RWPE2 (cell line): ENCODE results near the gene ADIPOR1.

ENCODE experiments used
- ATAC-seq: fragments of 200-7000 bp; cut with Tn5 transposase; 3 replicates; pipeline ENCODE4 v1.9.1; 2021; ENCODE audit warnings: low read depth
- DNase-seq: peaks from one replicate; pipeline ENCODE4 v3.0.0-alpha.2; 2020; ENCODE audit warnings: low spot score
- H3K27ac ChIP-seq: fragments of 450-650 bp; 2 replicates; pipeline ENCODE4 v1.5.1; 2017; ENCODE audit warnings: mild to moderate bottlenecking; ENCODE audit not compliant: poor library complexity, severe bottlenecking
- H3K27me3 ChIP-seq: fragments of 250-450 bp; sonication (Bioruptor Pico); 2 replicates; pipeline ENCODE4 v1.5.1; 2021; ENCODE audit warnings: mild to moderate bottlenecking, moderate library complexity; ENCODE audit not compliant: insufficient read depth, poor library complexity, severe bottlenecking
- H3K36me3 ChIP-seq: fragments of 250-450 bp; sonication (Bioruptor Pico); 2 replicates; pipeline ENCODE4 v1.5.1; 2020; ENCODE audit warnings: low read depth, mild to moderate bottlenecking, moderate library complexity
- H3K4me1 ChIP-seq: fragments of 250-450 bp; sonication (Bioruptor Pico); 2 replicates; pipeline ENCODE4 v1.5.1; 2021; ENCODE audit warnings: mild to moderate bottlenecking, moderate library complexity; ENCODE audit not compliant: insufficient read depth, poor library complexity, severe bottlenecking
- H3K4me3 ChIP-seq: fragments of 250-450 bp; sonication (Bioruptor Pico); 2 replicates; pipeline ENCODE4 v1.5.1; 2021; ENCODE audit warnings: mild to moderate bottlenecking, moderate library complexity; ENCODE audit not compliant: severe bottlenecking
- H3K9me3 ChIP-seq: fragments of 250-450 bp; sonication (Bioruptor Pico); 2 replicates; pipeline ENCODE4 v1.5.1; 2021; ENCODE audit warnings: mild to moderate bottlenecking, moderate library complexity; ENCODE audit not compliant: severe bottlenecking
- CTCF ChIP-seq: fragments of 450-650 bp; IDR thresholded peaks from one replicate; pipeline ENCODE4 v1.5.1; 2017; ENCODE audit warnings: mild to moderate bottlenecking, moderate library complexity; ENCODE audit not compliant: poor library complexity, severe bottlenecking

The ADIPOR1 gene

GRCh38 chr1:202935844-202936243 lies 22.3 kb downstream of the ADIPOR1 start:
- peaks cover 6% of the 10 kb centered on the region; the same call in 1 of the 2 replicates for H3K36me3 ChIP-seq
- ATAC-seq (no peak), DNase-seq (no peak)
- no peaks in the 10 kb centered on the region for H3K27me3 ChIP-seq
- H3K4me1 ChIP-seq: no peaks in the 10 kb centered on the region
- no peak overlapping the region for H3K4me3 ChIP-seq
- no peaks in the 10 kb centered on the region for H3K9me3 ChIP-seq
- TF ChIP-seq CTCF: no peak
- H3K27ac ChIP-seq: no peak overlapping the region

DNA sequence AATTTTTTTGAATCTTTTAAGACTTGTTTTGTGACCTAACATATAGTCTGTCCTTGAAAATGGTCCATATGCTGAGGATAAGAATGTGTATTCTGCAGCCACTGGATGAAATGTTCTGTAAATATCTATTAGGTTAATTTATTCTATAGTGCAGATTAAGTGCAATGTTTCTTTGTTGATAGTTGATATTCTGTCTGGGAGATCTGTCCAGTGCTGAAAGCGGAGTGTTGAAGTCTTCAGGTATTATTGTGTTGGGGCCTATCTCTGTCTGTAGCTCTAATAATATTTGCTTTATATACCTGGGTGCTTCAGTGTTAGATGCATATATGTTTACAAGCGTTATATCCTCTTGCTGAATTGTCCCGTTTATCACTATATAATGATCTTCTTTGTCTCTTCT lies 23.4 kb downstream of the ADIPOR1 start:
- no peak for ATAC-seq
- no peak for TF ChIP-seq CTCF

GRCh38 chr1:202932476-202932875 lies 25.6 kb downstream of the ADIPOR1 start:
- no peak for ATAC-seq

More for the DNA sequence above, 23.4 kb downstream of the ADIPOR1 start:
- Histone ChIP-seq H3K9me3 (no peaks in the 10 kb centered on the region), H3K36me3 (no peaks in the 10 kb centered on the region), H3K4me3 (no peak overlapping the region), H3K27me3 (no peaks in the 10 kb centered on the region), H3K27ac (no peak overlapping the region), H3K4me1 (no peaks in the 10 kb centered on the region)
- no peak for DNase-seq

DNA sequence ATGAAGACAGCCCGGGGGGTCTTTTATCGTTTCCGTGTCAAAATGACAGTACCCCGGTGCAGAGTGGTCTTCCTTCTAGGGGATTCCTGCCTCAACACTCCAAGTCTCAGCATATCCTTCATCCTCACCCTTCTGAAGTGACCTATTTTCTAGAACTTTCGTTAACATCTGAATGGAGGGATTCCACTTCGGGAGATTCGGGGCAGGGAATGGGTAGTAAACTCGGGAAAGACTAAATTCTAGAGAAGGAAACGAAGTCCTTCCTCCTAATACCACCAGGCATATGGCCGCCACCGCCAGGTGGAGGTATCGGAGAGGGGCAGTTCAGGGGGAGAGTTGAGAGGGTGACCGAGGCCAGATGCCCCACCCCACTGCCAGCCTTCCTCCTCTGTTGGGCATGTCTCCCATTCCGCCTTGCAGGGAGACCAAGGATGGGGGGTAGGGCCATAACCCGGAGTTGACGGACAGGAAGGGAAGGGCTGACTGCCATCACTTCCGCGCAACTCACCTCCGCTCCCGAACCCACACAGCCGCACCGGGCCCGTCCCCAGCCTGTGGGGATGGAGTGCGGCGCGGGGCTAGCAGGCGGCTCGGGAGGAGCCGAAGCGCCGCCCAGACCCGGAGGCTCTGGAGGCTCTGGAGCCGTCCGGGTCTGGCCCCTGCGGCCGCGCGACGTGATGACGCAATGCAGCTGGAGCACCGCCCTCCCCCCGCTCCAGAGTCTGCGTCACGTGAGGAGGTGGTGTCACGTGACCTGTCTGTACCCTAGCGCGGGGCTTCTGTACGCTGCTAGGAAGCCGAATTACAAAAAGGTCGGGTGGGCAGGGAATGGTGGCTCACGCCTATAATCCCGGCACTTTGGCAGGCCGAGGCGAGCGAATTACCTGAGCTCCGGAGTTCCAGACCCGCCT lies 31.3 kb downstream of the ADIPOR1 start, which contains the start of gene KLHL12:
KLHL12 (minus strand) TSS at position 654 of the 911 bp plus-strand sequence. CDS start 2,072 bp downstream, outside the sequence.
- Histone ChIP-seq H3K4me3 (peak within 1 kb of the TSS; percentile 86), H3K4me1 (peaks cover 13% of the 10 kb centered on the region), H3K27ac (peak within 1 kb of the TSS; percentile 75), H3K36me3 (peaks cover 28% of the 10 kb centered on the region), H3K27me3 (no peaks in the 10 kb centered on the region), H3K9me3 (no peaks in the 10 kb centered on the region)
- ATAC-seq (peak; percentile 97), DNase-seq (peak; percentile 94)
- peak; percentile 75 for TF ChIP-seq CTCF

More at GRCh38 chr1:202932476-202932875, 25.6 kb downstream of the ADIPOR1 start:
- Histone ChIP-seq H3K4me1 (no peaks in the 10 kb centered on the region), H3K4me3 (no peak overlapping the region), H3K36me3 (no peaks in the 10 kb centered on the region), H3K27ac (no peak overlapping the region), H3K9me3 (no peaks in the 10 kb centered on the region), H3K27me3 (no peaks in the 10 kb centered on the region)
- DNase-seq: no peak
- TF ChIP-seq CTCF: no peak

DNA sequence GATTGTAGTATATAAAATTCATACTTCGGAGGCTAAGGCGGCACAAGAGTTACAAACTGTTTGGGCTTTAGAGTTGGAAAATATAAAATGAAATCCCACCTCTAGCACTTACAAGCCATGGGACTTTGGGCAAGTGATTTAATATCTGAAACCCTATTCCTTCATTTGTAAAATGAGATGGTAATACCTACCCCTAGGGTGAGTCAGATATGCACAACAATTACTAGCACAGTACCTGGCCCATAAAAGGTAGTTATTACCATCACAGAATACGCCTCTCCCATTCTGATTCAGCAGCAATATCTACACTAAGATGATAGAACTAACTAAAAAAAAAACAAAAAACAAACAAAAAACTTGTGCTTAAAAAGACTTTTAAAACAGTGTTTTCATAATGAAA lies 34.6 kb downstream of the ADIPOR1 start:
- H3K36me3 ChIP-seq: peaks cover 49% of the 10 kb centered on the region

More for the DNA sequence above, 34.6 kb downstream of the ADIPOR1 start:
- no peak overlapping the region for H3K4me3 ChIP-seq
- no peaks in the 10 kb centered on the region for H3K27me3 ChIP-seq
- TF ChIP-seq CTCF: no peak
- H3K27ac ChIP-seq: peak overlapping the region; percentile 3
- H3K4me1 ChIP-seq: peaks cover 13% of the 10 kb centered on the region
- ATAC-seq: peak; percentile 48; the same call in 2 of the 3 replicates
- DNase-seq: no peak
- H3K9me3 ChIP-seq: no peaks in the 10 kb centered on the region
